Measurements from ENCODE around the gene TTC3. TPM values are rescaled to one million over a fixed set of nuclear protein-coding genes. Genes with fewer than 3 reads are reported as not detected.
A peak's percentile ranks its signal among the peaks of the same experiment; 100 is the strongest.

The TTC3 gene
- total RNA-seq, 3 donors from 2014 or later (not counting 1 experiment from before 2014, with no cell fraction given), result 83.1 to 97.4 (median 88.3) TPM

GRCh38 chr21:37165586-37165985 is 92.5 kb downstream of the TTC3 start:
- 90% methylated on average over 4 of the region's 4 CpGs for WGBS (ENCODE audit: insufficient coverage)
- H3K4me1 Mint-ChIP-seq, result peaks cover 5% of the 10 kb centered on the region in 2 donors
- Histone ChIP-seq H3K36me3 (ENCODE audit: control insufficient read depth, insufficient read depth, low read length) (peaks cover 55% of the 10 kb centered on the region), H3K4me3 (ENCODE audit: low read length) (no peak overlapping the region), H3K27ac (ENCODE audit: low read length) (no peak overlapping the region), H3K4me1 (ENCODE audit: control insufficient read depth, insufficient read depth, low read length) (no peaks in the 10 kb centered on the region), H3K27me3 (ENCODE audit: control insufficient read depth, insufficient read depth, low read length) (no peaks in the 10 kb centered on the region), H3K9me3 (ENCODE audit: control insufficient read depth, insufficient read depth, low read length) (no peaks in the 10 kb centered on the region)
- peaks cover 14% of the 10 kb centered on the region for H3K36me3 Mint-ChIP-seq
- ATAC-seq (no peak), DNase-seq (no peak)
- H3K4me3 Mint-ChIP-seq, result no peak overlapping the region
- no peaks in the 10 kb centered on the region for H3K27me3 Mint-ChIP-seq (ENCODE audit: low read depth in 2 of 2)
- intact Hi-C loops (cut with micrococcal nuclease), result no loop called here
- no peak overlapping the region for H3K27ac Mint-ChIP-seq
- no peaks in the 10 kb centered on the region for H3K9me3 Mint-ChIP-seq
- no peak for TF ChIP-seq CTCF (IDR thresholded peaks at IDR 0.05)

- H3K4me1 ChIP-seq (ENCODE audit: control insufficient read depth, insufficient read depth, low read length), result no peaks in the 10 kb centered on the region
- no peak for ATAC-seq
- H3K9me3 ChIP-seq (ENCODE audit: control insufficient read depth, insufficient read depth, low read length), result no peaks in the 10 kb centered on the region
- Mint-ChIP-seq H3K4me1 (peaks cover 5% of the 10 kb centered on the region in 2 donors), H3K9me3 (no peaks in the 10 kb centered on the region), H3K4me3 (no peak overlapping the region), H3K27me3 (ENCODE audit: low read depth in 2 of 2) (no peaks in the 10 kb centered on the region), H3K36me3 (peaks cover 14% of the 10 kb centered on the region), H3K27ac (peak overlapping the region in 1 of 2 donors; percentile 27)
- intact Hi-C loops (cut with micrococcal nuclease), result loop anchor here (2.0 kb wide), 1 partner anchor 416 kb away; no protein-coding TSS in a partner anchor
- peak; percentile 36 for TF ChIP-seq CTCF (IDR thresholded peaks at IDR 0.05)
- WGBS (ENCODE audit: insufficient coverage), result 75% methylated on average over 3 of the region's 3 CpGs
- DNase-seq, result peak in 1 of 2 donors; percentile 44
- H3K27me3 ChIP-seq (ENCODE audit: control insufficient read depth, insufficient read depth, low read length), result no peaks in the 10 kb centered on the region
- no peak overlapping the region for H3K27ac ChIP-seq (ENCODE audit: low read length)
- H3K4me3 ChIP-seq (ENCODE audit: low read length), result no peak overlapping the region
- peaks cover 50% of the 10 kb centered on the region for H3K36me3 ChIP-seq (ENCODE audit: control insufficient read depth, insufficient read depth, low read length)
Observed at GRCh38 chr21:37166733-37167132, 93.7 kb downstream of the TTC3 start.

GRCh38 chr21:37168666-37169065 is 95.6 kb downstream of the TTC3 start:
- WGBS (ENCODE audit: insufficient coverage), result 98% methylated on average over 4 of the region's 4 CpGs
- TF ChIP-seq CTCF (IDR thresholded peaks at IDR 0.05), result no peak
- intact Hi-C loops (cut with micrococcal nuclease), result no loop called here
- Histone ChIP-seq H3K4me3 (ENCODE audit: low read length) (no peak overlapping the region), H3K27ac (ENCODE audit: low read length) (no peak overlapping the region), H3K27me3 (ENCODE audit: control insufficient read depth, insufficient read depth, low read length) (no peaks in the 10 kb centered on the region), H3K4me1 (ENCODE audit: control insufficient read depth, insufficient read depth, low read length) (no peaks in the 10 kb centered on the region), H3K36me3 (ENCODE audit: control insufficient read depth, insufficient read depth, low read length) (peaks cover 51% of the 10 kb centered on the region), H3K9me3 (ENCODE audit: control insufficient read depth, insufficient read depth, low read length) (no peaks in the 10 kb centered on the region)
- Mint-ChIP-seq H3K36me3 (peaks cover 29% of the 10 kb centered on the region), H3K27ac (no peak overlapping the region), H3K27me3 (ENCODE audit: low read depth in 2 of 2) (no peaks in the 10 kb centered on the region), H3K4me3 (no peak overlapping the region), H3K9me3 (no peaks in the 10 kb centered on the region), H3K4me1 (peaks cover 5% of the 10 kb centered on the region in 2 donors)
- ATAC-seq, result no peak
- no peak for DNase-seq

DNA sequence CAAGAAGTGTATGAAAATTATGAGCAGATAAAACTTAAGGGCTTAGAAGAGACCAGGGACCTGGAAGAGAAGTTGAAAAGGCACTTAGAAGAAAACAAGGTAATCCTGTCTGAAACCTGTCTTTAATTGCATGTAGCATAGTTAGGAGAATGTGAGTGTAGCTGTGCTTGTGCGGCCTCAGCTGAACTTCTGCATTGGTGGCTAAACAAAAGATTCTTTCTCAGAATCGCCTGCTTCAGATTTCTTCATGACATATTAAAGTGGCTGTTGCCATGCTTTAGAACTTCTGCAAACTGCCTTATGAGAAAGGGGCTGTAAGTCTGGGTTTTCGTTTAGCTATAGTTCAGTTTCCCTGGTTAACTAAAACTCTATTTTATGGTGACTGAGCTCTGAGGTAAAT is 99.6 kb downstream of the TTC3 start:
- Mint-ChIP-seq H3K36me3 (peaks cover 29% of the 10 kb centered on the region), H3K27me3 (ENCODE audit: low read depth in 2 of 2) (no peaks in the 10 kb centered on the region), H3K4me3 (no peak overlapping the region), H3K4me1 (peaks cover 0 to under 1% of the 10 kb centered on the region in 2 donors), H3K9me3 (no peaks in the 10 kb centered on the region), H3K27ac (no peak overlapping the region)
- no peak overlapping the region for H3K27ac ChIP-seq (ENCODE audit: low read length)
- no peak overlapping the region for H3K4me3 ChIP-seq (ENCODE audit: low read length)
- H3K27me3 ChIP-seq (ENCODE audit: control insufficient read depth, insufficient read depth, low read length), result no peaks in the 10 kb centered on the region
- TF ChIP-seq CTCF (IDR thresholded peaks at IDR 0.05), result no peak
- 97% methylated on average over 3 of the region's 3 CpGs for WGBS (ENCODE audit: insufficient coverage)
- intact Hi-C loops (cut with micrococcal nuclease), result no loop called here
- no peaks in the 10 kb centered on the region for H3K4me1 ChIP-seq (ENCODE audit: control insufficient read depth, insufficient read depth, low read length)
- H3K9me3 ChIP-seq (ENCODE audit: control insufficient read depth, insufficient read depth, low read length), result no peaks in the 10 kb centered on the region
- H3K36me3 ChIP-seq (ENCODE audit: control insufficient read depth, insufficient read depth, low read length), result peaks cover 46% of the 10 kb centered on the region
- ATAC-seq, result no peak
- DNase-seq, result no peak

Data from natural killer cell (primary cell).